GM23338 (cell line): Measurements from ENCODE around the gene PHTF1. TPM values are rescaled to one million over a fixed set of nuclear protein-coding genes. Genes with fewer than 3 reads are reported as not detected.

ENCODE experiments used
- polyA plus RNA-seq: library from polyadenylated mRNA; unstranded; fragments of >200 nt; fragmentation: Nextera tagmentation; extraction: Ambion mirVana; gene quantifications from 2 replicates; pipeline ENCODE4 v1.2.1, GENCODE V29; 2016
- total RNA-seq: library from RNA; depleted of rRNA; stranded (reverse); fragments of >200 nt; shearing (Covaris generic); gene quantifications from 2 replicates; pipeline ENCODE4 v1.2.3, GENCODE V29; 2014; rRNA removed

PHTF1 gene
- total and polyA plus RNA-seq, 2 experiments from 2014 or later = 19.1 to 21.6 TPM

Other genes starting within 250 kb of the PHTF1 start
- gene RSBN1, start 53.0 kb upstream of the PHTF1 start, total RNA-seq = 15.4 and 29.9 TPM in 2 replicates
- gene RSBN1, start 53.0 kb upstream of the PHTF1 start, polyA plus RNA-seq = 17.4 and 18.9 TPM in 2 replicates
- not detected in 2 replicates for gene PTPN22, start 112.2 kb upstream of the PHTF1 start, total RNA-seq
- 0.08 and 0.40 TPM in 2 replicates for gene PTPN22, start 112.2 kb upstream of the PHTF1 start, polyA plus RNA-seq
- 0.78 TPM in 1 of 2 replicates, not detected in the other for gene BCL2L15, start 128.1 kb upstream of the PHTF1 start, total RNA-seq
- gene BCL2L15, start 128.1 kb upstream of the PHTF1 start, polyA plus RNA-seq = 0.40 TPM in 1 of 2 replicates, not detected in the other
- 12.7 and 13.4 TPM in 2 replicates for gene AP4B1, start 145.3 kb upstream of the PHTF1 start, total RNA-seq
- 4.4 and 7.5 TPM in 2 replicates for gene AP4B1, start 145.3 kb upstream of the PHTF1 start, polyA plus RNA-seq
- 8.7 and 9.7 TPM in 2 replicates for gene DCLRE1B, start 145.8 kb upstream of the PHTF1 start, total RNA-seq
- gene DCLRE1B, start 145.8 kb upstream of the PHTF1 start, polyA plus RNA-seq = 6.3 and 6.9 TPM in 2 replicates
- gene HIPK1, start 169.8 kb upstream of the PHTF1 start, total RNA-seq = 44.4 and 47.5 TPM in 2 replicates
- gene HIPK1, start 169.8 kb upstream of the PHTF1 start, polyA plus RNA-seq = 13.6 and 14.3 TPM in 2 replicates
- 69.9 and 73.6 TPM in 2 replicates for gene OLFML3, start 220.0 kb upstream of the PHTF1 start, total RNA-seq
- 42.8 and 44.7 TPM in 2 replicates for gene OLFML3, start 220.0 kb upstream of the PHTF1 start, polyA plus RNA-seq